GM18858 (cell line): ENCODE results near the gene EME1.
"Not testable (repeated sequence)": the region's sequence is repeated elsewhere in the genome, so short reads cannot be mapped to it uniquely, and the experiment has no call there.

ENCODE experiments used
- ATAC-seq: cut with Tn5 transposase; IDR thresholded peaks from one replicate; pipeline ENCODE4 v1.9.1; 2021; ENCODE audit not compliant: unreplicated experiment

Gene EME1

DNA sequence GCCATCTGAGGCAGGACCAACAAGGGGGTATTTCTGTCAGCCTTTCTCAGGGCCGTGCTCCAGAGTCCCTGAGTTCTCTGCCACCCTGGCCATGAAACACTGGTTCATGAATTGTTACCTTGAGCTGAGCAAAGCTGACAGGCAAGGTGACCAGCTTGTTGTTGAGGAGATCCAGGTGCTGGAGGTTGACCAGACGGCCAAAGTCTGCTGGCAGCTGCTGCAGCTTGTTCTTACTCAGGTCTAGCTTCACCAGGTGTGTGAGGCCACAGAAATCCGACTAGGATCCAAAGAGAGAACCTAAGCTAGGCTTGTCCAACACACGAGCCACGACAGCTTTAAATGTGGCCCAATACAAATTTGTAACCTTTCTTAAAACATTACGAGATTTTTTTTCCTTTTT lies 19.6 kb downstream of the EME1 start:
- no peak for ATAC-seq

DNA sequence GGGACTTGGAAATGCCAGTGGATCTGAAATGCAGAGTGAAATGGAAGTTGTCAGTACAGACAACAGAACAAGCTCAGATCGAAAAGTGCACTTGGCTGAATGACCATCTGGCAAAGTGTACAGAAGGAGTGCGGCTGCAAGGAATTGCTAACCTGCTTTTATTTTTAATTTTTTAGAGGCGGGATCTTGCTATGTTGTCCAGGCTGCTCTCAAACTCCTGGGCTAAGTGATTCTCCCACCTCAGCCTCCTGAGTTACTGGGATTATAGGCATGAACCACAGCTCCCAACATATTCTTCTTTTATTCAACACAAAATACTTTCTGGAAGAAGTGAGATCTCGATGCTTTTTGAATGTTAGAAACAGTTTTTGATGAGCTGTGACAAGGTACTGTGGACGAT lies 20.7 kb downstream of the EME1 start:
- ATAC-seq, result no peak

DNA sequence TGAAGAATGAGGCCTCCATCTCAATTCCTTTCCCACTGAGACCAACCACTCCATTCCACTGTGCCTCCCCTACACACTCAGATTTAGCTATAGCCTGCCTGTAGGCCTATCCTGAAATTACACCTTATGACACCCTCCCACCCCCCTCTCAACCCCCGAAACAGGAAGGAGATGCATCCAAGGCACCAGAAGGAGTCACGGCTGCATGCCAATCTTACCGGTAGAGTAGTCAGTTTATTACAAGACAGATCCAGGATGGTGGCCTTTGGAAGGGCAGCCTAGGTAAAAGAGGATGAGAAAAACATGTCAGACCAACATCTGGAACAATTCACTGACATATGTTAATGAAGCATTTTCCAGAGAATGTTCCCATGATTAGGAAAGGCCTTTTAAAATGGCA lies 21.7 kb downstream of the EME1 start:
- no peak for ATAC-seq

DNA sequence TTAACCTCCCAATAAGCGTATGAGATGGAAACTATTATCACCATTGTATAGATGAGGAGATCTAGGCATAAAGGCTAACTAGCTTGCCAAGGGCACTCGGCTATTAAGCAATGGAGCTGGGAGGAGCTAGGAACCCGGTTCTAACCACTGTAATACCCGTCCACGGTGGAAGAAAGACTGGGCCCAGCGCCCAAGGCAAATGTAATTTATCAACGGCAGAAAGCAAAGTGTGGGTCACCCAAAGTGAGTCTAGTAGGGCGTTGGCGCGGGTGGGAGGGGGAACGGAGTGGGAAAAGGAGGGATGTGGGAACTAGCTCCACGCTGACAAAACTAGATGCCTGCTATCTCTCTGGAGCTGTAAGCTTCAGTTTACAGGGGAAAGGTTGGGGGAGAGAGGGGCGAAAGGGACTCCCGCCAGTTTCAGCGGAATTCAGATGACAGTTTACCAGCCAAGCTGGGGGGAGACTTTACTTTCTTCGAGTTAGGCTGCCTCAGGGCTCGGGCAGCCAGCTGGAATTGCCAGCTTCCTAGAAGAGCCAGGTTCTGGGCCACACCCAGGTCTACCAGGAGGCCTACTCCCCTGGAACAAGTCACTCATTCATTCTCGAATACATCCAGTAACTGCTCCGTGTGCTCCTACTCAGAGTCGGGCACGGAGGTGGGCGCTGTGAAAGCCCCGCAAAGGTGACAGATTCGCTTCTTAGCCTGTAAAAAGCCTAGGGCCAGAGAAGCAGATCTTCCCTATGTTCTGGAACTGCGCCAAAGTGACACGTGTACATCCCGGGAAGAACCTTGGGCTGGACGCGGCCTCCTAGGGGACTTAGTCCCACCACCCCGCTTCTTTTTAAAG lies 23.5 kb downstream of the EME1 start:
- no peak for ATAC-seq

DNA sequence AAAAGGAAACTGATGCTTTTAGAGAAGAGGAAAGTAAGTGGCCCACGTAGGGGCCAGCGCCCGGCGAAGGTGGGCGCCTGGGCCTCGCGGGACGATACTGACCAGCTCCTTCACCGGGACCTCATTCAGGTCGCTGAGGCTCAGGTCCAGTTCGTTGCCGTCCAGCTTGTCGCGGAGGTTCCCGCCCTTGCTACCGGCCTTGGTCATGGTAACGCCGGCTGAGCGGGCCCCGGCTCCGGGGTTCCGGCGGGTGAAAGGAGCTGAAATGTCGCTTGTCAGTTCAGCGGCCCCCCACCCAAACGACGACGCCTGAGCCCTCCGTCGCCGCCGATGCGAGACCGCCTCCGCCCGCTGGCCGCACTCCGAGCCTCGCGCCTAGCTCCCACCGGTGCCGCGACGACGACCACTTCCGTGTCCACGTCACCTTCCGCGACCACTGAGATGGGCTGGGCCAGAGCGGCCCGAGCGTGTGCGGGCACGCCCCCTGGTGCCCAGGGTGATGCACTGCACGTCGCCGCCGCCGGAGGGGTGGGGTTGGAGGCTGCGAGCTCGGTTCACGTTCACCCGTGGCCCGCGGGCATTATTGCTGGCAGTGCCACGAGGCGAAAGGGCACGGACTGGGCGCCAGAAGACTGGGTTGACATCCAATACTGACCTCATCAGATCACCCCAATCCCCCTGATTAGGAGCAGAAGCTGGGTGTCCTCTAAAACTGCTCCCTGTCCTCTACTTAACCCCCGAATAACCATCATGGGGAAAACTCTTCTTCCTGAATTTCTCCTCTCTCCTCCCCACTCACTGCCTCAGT lies 24.3 kb downstream of the EME1 start, which contains the start of gene LRRC59:
LRRC59 (minus strand) TSS at position 413 of the 808 bp plus-strand sequence; CDS start at position 207, 206 bp downstream.
- ATAC-seq, result peak; percentile 95

DNA sequence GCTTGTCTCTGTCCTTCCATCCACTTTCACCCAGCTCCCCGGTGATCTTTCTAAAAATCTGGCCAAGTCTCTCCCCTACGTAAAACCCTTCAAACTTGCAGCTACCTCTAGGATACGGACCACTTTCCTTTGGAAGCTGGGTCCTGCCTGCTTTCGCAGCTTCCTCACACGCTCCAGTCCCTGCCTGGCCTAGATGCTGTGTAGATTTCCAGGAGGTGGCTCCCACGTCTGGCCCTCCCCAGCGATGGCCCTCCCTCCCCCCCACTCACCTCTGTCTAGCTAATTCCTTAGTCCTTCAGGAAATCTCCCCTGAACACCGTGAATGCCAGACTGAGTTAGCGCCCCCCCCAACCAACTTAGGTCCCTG lies 24.9 kb downstream of the EME1 start:
- no peak for ATAC-seq

DNA sequence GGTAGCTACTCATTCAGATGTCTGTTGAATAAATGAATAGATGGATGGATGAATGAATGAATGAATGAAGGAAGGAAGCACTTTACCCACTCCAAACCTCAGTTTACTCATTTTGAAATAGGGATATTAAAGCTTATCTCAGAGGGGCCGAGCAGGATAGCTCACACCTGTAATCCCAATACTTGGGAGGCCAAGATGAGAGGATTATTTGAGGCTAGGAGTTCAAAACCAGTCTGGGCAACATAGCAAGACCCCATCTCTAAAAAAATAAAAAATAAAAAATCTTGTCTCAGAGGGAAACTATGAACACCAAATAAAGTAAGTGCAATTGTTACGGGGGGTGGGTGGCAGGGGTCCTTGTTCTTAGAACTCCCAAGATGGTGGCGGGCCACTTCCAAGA lies 25.6 kb downstream of the EME1 start:
- ATAC-seq, result not testable (repeated sequence)

DNA sequence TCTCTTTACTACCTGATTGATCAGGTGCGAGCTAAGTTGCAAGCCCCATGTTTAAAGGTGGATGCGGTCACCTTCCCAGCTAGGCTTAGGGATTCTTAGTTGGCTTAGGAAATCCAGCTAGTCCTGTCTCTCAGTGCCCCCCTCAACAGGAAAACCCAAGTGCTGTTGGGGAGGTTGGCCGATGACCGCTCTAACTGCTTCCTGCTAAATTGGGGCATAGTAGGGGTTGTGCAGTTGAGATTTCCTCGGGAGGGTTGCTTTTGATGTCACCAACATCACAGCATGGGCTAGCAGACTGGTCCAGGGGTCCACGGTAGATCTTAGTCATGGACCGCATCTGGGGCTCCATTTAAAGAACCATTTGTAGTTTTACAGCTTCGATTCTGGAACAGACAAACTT lies 26.6 kb downstream of the EME1 start:
- not testable (repeated sequence) for ATAC-seq

DNA sequence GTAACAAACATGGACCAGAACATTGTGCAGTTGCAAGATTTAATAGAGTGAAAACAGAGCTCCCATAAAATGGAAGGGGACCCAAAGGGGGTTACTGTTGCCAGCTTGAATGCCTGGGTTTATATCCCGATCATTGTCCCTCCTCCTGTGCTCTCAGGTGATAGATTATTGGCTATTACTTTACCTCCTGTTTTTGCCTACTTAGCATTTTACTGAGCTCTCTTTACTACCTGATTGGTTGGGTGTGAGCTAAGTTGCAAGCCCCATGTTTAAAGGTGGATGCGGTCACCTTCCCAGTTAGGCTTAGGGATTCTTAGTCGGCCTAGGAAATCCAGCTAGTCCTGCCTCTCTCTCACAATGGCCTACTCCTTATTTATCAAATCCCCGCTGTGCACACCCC lies 32.3 kb downstream of the EME1 start:
- ATAC-seq, result not testable (repeated sequence)

DNA sequence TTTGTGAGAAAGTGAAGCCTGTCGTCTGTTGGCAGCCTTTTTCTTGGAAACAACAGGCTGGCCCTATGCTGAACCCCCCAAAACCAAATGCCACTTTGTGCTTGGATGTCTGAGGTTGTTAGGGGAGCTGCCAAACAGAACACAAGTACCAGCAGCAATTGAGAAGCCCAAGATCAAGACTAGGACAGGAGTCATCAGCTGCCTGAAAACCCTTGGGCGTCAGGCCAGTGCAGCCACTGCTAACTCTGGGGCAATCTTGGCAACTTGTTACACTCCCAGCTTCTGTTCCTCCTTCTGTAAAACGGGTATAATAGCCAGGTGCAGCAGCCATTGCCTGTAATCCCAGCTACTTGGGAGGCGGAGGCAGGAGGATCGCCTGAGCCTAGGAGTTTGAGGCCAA lies 33.5 kb downstream of the EME1 start:
- ATAC-seq, result no peak

DNA sequence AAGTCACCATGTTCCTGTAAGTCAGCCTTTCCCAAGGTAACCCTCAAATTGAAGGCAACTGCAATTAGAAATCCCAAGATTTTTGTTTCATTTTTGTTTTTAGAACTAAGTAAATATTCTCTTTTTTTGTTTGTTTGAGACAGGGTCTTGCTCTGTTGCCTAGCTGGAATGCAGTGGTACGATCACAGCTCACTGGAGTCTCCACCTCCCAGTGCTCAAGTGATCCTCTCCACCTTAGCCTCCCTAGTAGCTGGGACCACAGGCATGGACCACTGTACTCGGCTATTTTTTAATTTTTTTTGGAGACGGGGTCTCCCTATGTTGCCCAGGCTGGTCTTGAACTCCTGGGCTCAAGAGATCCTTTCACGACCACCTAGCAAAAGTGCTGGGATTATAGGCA lies 34.9 kb downstream of the EME1 start:
- no peak for ATAC-seq

DNA sequence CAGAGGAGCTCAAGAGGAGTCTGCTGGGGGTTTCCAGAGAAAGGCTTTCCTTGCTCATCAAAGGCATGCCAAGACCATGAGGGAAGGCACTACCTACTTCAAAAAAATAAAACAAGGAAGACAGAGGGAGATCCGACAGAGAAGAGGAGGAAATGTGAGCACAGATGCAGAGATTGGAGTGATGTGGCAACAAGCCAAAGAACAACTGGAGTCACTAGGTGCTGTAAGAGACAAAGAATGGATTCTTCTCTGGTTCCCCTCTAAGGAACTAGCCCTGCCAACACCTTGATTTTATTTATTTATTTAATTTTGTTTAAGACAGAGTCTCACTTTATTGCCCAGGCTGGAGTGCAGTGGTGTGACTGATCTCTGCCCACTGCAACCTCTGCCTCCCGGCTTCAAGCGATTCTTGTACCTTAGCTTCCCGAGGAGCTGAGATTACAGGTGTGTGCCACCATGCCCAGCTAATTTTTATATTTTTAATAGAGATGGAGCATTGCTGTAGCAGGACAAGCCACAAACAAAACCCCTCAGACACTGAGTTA lies 39.2 kb downstream of the EME1 start:
- ATAC-seq, result no peak

DNA sequence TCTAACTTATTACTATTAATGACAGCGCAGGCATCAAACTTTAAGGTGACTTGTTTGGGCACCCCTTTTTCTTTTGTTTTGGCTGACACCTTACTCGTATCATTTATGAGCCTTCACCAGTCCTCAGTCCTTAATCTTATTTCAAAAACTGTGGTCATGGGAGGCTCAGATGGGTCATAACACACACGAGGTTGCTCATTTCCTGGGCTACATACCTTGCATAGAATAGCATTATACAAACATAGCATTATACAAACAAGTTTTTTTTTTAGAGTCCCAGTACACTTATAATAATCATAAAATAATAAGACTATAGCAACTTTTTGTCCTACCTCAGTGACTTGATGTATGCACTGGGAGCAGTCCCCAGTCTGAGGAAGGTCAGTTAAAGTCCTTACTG lies 41.8 kb downstream of the EME1 start:
- ATAC-seq, result no peak

DNA sequence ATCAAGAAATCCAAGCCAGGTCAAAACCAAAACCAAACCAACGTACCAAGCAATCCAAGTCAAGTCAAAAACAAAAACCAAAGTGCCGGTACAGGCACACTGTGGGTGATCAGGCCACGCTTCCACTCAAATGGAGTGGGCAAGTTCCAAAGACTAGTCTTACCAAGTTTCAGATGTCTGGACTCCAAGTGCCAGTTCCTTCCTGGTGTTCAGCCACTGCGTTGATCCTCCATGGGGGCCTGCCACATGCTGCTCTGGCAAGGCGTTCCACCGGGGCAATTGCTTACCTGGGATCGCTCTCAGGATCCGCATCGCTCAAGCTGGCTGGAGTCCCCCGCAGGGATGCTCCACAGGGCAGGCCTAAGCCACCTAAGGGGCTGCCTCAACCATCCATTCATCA lies 46.5 kb downstream of the EME1 start:
- ATAC-seq, result not testable (repeated sequence)

DNA sequence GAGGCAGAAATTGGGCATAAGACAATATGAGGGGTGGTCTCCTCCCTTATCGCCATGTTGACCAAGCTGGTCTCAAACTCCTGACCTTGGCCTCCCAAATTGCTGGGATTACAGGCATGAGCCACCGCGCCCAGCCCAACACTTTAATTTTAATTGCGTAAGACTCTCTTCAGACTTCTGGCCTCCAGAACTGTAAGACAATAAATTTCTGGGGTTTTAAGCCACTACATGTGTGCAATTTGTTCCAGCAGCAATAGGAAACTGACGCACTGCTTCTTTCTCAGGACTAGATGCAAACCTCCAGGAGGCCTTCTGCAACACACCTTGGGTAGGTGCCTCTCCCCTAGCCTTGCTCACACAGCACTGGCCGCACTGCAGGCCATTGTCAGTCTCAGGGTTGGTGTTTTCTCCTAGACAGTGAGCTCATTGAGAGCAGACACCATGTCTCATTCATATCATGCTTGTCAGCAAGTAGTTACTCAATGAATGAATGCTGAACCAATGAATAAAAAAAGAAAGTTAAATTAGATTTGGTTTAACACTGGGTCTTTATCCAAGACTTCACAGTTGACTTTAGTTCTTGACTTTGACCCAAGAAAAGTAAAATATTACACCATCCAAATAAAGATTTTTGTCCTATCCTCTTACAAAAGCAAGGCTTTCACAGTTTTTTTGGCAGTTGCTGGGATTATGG lies 47.5 kb downstream of the EME1 start:
- ATAC-seq, result no peak

DNA sequence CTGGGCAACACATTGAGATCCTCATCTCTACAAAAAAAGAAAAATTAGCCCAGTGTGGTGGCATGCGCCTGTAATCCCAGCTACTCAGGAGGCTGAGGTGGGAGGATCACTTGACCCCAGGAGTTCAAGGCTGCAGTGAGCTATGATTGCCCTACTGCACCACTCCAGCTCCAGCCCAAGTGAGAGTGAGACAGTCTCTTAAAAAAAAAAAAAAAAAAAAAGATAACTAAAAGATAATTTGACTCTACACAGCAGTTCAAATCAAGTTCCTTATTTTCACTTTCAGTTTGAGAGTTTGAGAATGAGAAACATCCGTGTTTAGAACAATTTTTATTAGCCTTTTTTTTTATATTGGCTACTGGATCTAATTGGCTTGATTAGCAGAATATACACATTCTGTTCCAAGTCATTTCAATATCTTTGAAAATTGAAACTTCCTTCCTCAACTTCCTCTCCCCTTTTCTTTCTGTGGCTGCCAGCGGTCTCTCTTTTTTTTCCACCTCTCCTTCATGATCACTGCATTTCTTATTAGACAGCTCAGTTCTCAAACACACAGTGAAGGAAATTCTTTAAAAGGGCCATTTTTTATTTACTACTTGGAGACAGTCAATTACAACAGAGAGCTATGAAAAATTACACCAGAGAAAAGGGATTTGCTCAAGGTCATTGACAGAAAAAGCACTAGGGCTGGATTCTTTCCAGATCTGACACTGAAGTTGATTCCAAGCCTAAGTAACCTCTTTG lies 48.5 kb downstream of the EME1 start:
- no peak for ATAC-seq

DNA sequence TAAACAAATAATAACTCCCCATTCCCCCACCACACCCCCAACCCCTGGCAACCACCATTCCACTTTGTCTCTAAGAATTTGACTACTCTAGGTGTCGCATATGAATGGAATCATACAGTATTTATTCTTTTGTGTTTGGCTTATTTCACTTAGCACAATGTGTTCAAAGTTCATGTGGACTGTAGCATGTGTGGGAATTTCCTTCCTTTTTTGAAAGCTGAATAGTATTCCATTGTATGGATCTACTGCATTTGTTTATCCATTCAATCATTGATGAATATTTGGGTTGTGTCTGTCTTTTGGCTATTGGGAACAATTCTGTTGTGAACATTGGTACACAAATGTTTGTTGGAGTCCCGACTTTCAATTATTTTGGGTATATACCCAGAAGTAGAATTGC lies 49.7 kb downstream of the EME1 start:
- no peak for ATAC-seq

DNA sequence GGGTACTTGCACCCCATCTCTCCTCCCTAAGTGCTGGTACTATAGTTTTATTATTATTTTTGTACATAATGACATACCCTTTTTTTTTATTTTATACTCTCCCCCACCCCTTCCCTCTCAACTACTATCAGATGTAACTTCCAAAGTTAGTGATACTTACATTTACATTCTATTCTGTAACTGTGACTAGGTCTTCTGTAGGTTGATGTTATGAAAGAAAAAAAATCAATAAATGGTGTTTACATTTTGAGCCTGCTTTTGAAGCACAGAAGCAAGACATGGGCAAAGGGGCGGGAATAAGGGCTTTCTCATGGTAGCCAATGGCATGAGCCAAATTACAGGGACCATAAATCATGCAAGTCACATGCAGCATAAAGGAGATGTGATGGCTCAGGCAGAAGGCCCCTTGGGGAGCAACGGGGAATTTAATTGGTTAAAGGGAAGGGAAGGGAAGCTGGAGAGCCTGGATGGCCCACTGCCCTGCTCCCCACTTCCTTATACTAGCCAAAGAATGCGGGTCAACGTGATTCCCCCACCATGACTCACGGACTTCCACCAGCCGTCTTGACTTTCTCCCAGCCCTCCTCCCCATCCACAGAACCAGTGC lies 50.6 kb downstream of the EME1 start:
- no peak for ATAC-seq

DNA sequence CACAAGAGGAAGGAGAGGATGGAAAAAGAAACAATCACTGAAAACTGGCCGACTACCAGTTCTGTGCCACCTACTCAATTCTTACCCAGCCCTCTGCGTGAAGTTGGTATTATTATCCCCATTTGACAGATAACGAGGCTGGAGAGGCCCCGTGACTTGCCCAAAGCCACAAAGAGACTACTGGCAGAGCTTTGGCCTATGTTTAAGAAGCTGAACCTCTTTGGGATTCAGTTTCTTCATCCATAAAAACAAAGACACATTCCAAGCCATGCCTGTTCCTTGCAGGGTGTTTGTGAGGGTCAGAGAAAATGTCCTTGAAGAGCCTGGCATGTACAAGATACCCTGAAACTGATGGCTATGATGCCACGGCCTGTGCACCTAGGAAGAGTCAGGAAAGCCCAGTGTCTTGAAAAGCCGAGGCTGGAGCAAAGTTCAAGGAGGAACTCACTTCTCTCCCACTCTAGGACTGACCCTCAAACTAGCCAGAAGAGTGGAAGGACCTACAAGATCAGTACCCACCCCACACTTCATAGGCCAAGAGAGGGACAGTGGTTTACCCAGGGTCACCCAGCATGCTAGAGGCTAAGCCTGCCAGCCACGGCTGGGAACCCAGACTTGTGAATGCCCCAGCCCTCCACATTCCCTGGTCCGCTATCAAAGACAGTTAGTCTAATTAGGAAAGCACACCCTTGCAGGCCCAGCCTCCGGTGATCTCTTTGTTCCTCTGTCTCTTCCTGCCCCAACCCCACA lies 51.4 kb downstream of the EME1 start:
- no peak for ATAC-seq
